ENCODE measurements around the gene NXPE3. TPM values are rescaled to one million over a fixed set of nuclear protein-coding genes. Genes with fewer than 3 reads are reported as not detected.

Gene NXPE3
- total and polyA plus RNA-seq, 2 of the 8 experiments (the other 6 are each of a cell fraction or from before 2014, with no cell fraction given), result 10.9 to 22.7 TPM

DNA sequence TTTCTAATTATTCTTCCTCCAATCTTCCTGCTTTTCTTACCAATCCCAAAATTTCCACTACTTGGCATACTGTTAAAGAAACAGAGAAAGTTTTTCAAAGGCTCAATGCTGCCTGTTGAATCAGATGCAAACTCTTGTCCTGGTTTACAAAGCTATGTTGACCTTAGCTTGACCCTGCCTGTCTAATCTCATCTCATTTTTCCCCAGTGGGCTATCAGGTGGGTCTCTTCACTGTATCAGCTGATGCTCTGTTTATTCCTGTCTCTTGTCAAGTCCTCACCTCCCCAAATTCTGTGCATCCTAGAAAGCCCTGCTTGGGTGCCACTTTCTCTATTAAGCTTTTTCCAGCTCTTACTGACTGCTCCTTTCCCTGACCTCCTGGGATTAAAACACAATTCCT lies 88.5 kb downstream of the NXPE3 start:
- Histone ChIP-seq H3K23ac (ENCODE audit: insufficient read length) (no peak overlapping the region), H3K79me1 (ENCODE audit: low read depth, low read length) (no peaks in the 10 kb centered on the region), H4K5ac (ENCODE audit: insufficient read length, low read depth, low read length) (no peak overlapping the region), H3K56ac (replicated peaks; ENCODE audit: insufficient read length, low read depth, low read length) (no peak overlapping the region), H2BK20ac (ENCODE audit: low read length) (no peak overlapping the region), H2AK5ac (ENCODE audit: low read depth, low read length) (no peak overlapping the region), H4K91ac (replicated peaks; ENCODE audit: insufficient read length, low read length) (no peak overlapping the region), H2BK15ac (ENCODE audit: low read length) (no peak overlapping the region), H3K36me3 (ENCODE audit: control insufficient read depth in 2 of 4, insufficient read depth in 4 of 4, low read length in 3 of 4) (no peaks in the 10 kb centered on the region), H3K79me2 (ENCODE audit: control insufficient read depth in 1 of 2, insufficient read depth in 2 of 2, low read length in 2 of 2) (no peaks in the 10 kb centered on the region), H2BK12ac (ENCODE audit: low read depth, low read length) (no peak overlapping the region), H2AFZ (ENCODE audit: low read length) (no peak overlapping the region), H4K20me1 (replicated peaks in 1 of 2; ENCODE audit: control insufficient read depth in 1 of 2, insufficient read depth in 2 of 2, low read length in 2 of 2) (no peaks in the 10 kb centered on the region), H3K4me3 (ENCODE audit: extremely low read depth in 1 of 4, insufficient read depth in 2 of 4, low read depth in 3 of 4, low read length in 4 of 4) (no peak overlapping the region), H3K9me3 (ENCODE audit: insufficient read depth in 2 of 2, low read depth in 1 of 2, low read length in 1 of 2) (no peaks in the 10 kb centered on the region), H3K27ac (ENCODE audit: low read depth, low read length) (no peak overlapping the region), H3K4me1 (replicated peaks in 1 of 4; ENCODE audit: control insufficient read depth in 3 of 4, insufficient read depth in 4 of 4, low read length in 3 of 4) (no peaks in the 10 kb centered on the region), H3K9ac (replicated peaks in 1 of 4; ENCODE audit: extremely low read depth in 1 of 4, low read depth in 3 of 4, low read length in 3 of 4) (no peak overlapping the region), H3K23me2 (ENCODE audit: low read depth, low read length) (no peaks in the 10 kb centered on the region), H3K14ac (ENCODE audit: insufficient read length) (no peak overlapping the region), H2BK5ac (ENCODE audit: low read depth, low read length) (no peak overlapping the region), H3K27me3 (replicated peaks in 1 of 4; ENCODE audit: control insufficient read depth in 3 of 4, extremely low read depth in 1 of 4, insufficient read depth in 3 of 4, low read length in 3 of 4) (no peaks in the 10 kb centered on the region), H3K18ac (ENCODE audit: extremely low read depth, low read length) (no peak overlapping the region), H3K4me2 (ENCODE audit: insufficient read depth in 1 of 2, low read depth in 2 of 2, low read length in 2 of 2) (no peak overlapping the region), H4K8ac (ENCODE audit: extremely low read depth, insufficient read depth, low read length) (no peak overlapping the region), H2BK120ac (replicated peaks; ENCODE audit: low read depth, low read length) (no peak overlapping the region), H3K4ac (replicated peaks; ENCODE audit: insufficient read length, low read depth, low read length) (no peak overlapping the region)
- CTCF ChIA-PET (ENCODE audit: partially characterized antibody), result interaction anchor here (0.7 to 1.6 kb wide), 7 partner anchors 18 to 401 kb away, joined by 3 to 6 read pairs (median 3); partner anchors contain the start of gene NFKBIZ
- DNase-seq (ENCODE audit: low read depth in 1 of 2, low spot score in 2 of 2), result no peak
- FAIRE-seq, result no peak
- POLR2A ChIA-PET (ENCODE audit: partially characterized antibody), result interaction anchor here (0.9 to 1.9 kb wide), 3 partner anchors 9 to 290 kb away, joined by 4 to 6 read pairs (median 4); no protein-coding TSS in a partner anchor
- TF ChIP-seq PHF8 (conservative IDR thresholded peaks at IDR 0.05; ENCODE audit: low read depth, low read length) (no peak), TBP (IDR thresholded peaks at IDR 0.05; ENCODE audit: low read depth, low read length) (no peak), EGR1 (IDR thresholded peaks at IDR 0.05; ENCODE audit: borderline replicate concordance, low read depth, low read length) (no peak), TCF12 (IDR thresholded peaks at IDR 0.05; ENCODE audit: low read depth, low read length) (no peak), KDM4A (IDR thresholded peaks at IDR 0.05; ENCODE audit: low read depth, low read length, severe bottlenecking) (no peak), CTBP2 (IDR thresholded peaks at IDR 0.05; ENCODE audit: borderline replicate concordance, insufficient read depth, insufficient read length, low read length) (no peak), SIX5 (IDR thresholded peaks at IDR 0.05; ENCODE audit: low read depth, low read length) (no peak), POU5F1 (IDR thresholded peaks at IDR 0.05; ENCODE audit: low read depth, low read length) (no peak), ATF3 (IDR thresholded peaks at IDR 0.05; ENCODE audit: insufficient read depth, low read depth, low read length) (no peak), RNF2 (IDR thresholded peaks at IDR 0.05; ENCODE audit: borderline replicate concordance, low read depth, low read length, missing control alignments, poor library complexity, severe bottlenecking) (no peak), BRCA1 (IDR thresholded peaks at IDR 0.05; ENCODE audit: low read depth, low read length) (no peak), MAX (IDR thresholded peaks at IDR 0.05) (no peak), RXRA (IDR thresholded peaks at IDR 0.05; ENCODE audit: insufficient read depth, low read depth, low read length) (no peak), HDAC6 (IDR thresholded peaks at IDR 0.05; ENCODE audit: low read depth, low read length) (no peak)
